D721Med (cell line): ENCODE measurements around the gene AMH.
A peak's percentile ranks its signal among the peaks of the same experiment; 100 is the strongest.

Experiments
- DNase-seq: peaks from one replicate; pipeline ENCODE4 v3.0.0; 2011; ENCODE audit warnings: low spot score; ENCODE audit not compliant: insufficient read length
- FAIRE-seq: peaks from 2 replicates; lab custom pipeline; 2011; peaks lifted over from hg19 to GRCh38; lab: Jason Lieb, UNC
- TF ChIP-seq, protein P1 (sequence below): IDR thresholded peaks from 2 replicates; pipeline ENCODE4 v1.5.1; 2012; ENCODE audit warnings: mild to moderate bottlenecking, control low read depth; ENCODE audit not compliant: insufficient read depth; ENCODE audit errors: missing control alignments

Gene AMH

GRCh38 chr19:2269244-2270156, 20.4 kb downstream of the AMH start:
- TF ChIP-seq, protein P1, sequence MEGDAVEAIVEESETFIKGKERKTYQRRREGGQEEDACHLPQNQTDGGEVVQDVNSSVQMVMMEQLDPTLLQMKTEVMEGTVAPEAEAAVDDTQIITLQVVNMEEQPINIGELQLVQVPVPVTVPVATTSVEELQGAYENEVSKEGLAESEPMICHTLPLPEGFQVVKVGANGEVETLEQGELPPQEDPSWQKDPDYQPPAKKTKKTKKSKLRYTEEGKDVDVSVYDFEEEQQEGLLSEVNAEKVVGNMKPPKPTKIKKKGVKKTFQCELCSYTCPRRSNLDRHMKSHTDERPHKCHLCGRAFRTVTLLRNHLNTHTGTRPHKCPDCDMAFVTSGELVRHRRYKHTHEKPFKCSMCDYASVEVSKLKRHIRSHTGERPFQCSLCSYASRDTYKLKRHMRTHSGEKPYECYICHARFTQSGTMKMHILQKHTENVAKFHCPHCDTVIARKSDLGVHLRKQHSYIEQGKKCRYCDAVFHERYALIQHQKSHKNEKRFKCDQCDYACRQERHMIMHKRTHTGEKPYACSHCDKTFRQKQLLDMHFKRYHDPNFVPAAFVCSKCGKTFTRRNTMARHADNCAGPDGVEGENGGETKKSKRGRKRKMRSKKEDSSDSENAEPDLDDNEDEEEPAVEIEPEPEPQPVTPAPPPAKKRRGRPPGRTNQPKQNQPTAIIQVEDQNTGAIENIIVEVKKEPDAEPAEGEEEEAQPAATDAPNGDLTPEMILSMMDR: no peak
- DNase-seq (peak; percentile 100), FAIRE-seq (no peak)

- DNase-seq: no peak
- no peak for FAIRE-seq
- TF ChIP-seq, protein P1: no peak
Observed at GRCh38 chr19:2270157-2270422, 21.0 kb downstream of the AMH start.

GRCh38 chr19:2270423-2271233, 21.5 kb downstream of the AMH start:
- FAIRE-seq (no peak), DNase-seq (no peak)
- TF ChIP-seq, protein P1: no peak

DNA sequence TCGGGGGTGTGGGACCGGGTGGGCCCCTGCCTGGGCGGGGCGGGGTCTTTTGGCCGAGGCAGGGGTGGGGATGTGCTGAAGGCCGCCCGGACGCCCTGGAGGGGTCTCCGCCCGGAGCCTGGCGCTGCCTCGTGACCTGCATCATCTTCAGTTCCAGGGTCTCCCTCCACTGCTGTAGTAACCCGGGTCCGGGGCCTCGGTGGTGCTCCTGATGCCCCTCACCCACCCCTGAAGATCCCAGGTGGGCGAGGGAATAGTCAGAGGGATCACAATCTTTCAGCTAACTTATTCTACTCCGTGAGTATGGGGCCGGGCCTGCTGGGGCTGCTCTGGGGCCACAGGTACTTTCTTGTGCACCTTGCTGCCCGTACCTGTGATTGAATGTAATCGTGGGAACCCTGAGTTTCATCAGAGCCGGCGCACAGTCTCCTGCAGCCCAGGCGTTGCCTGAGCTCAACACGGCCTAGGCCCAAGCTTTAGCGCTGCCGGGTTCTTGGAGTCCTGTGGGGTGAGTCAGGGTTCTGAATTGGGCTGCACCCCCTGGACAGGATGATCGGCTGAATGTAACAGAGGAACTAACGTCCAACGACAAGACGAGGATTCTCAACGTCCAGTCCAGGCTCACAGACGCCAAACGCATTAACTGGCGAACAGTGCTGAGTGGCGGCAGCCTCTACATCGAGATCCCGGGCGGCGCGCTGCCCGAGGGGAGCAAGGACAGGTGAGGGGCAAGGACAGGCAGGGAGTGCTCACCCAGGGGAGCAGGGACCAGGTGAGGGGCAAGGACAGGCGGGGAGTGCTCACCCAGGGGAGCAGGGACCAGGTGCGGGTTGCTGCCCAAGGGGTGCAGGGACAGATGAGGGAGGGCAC, 22.3 kb downstream of the AMH start:
- TF ChIP-seq, protein P1: no peak
- FAIRE-seq: no peak
- no peak for DNase-seq

GRCh38 chr19:2273356-2274184, 24.4 kb downstream of the AMH start:
- no peak for FAIRE-seq

GRCh38 chr19:2274185-2274711, 25.1 kb downstream of the AMH start:
- no peak for DNase-seq
- FAIRE-seq: no peak
- TF ChIP-seq, protein P1: no peak

More at GRCh38 chr19:2273356-2274184, 24.4 kb downstream of the AMH start:
- DNase-seq: peak; percentile 96
- TF ChIP-seq, protein P1: peak; percentile 77
